Coronary artery (tissue), 2 donors: ENCODE measurements around the gene HOXC6.

Source experiments
- DNase-seq: peaks from one replicate; pipeline ENCODE4 v3.0.0-alpha.2; 2017; ENCODE audit warnings: low spot score
- H3K27ac ChIP-seq, 2 donors: fragments of 200-600 bp; sonication (generic); one replicate each; pipeline ENCODE4 v1.5.1; 2016 to 2019
- H3K4me3 ChIP-seq: fragments of 200-600 bp; sonication (generic); 2 replicates; pipeline ENCODE4 v1.5.1; 2016; ENCODE audit warnings: mild to moderate bottlenecking, moderate library complexity
- TF ChIP-seq, protein P1 (sequence below): fragments of 200-600 bp; sonication (generic); IDR thresholded peaks from one replicate; pipeline ENCODE4 v1.5.1; 2019; ENCODE audit warnings: antibody characterized with exemption

HOXC6 gene

GRCh38 chr12:54000116-54001114, 27.8 kb upstream of the HOXC6 start, which contains the start of gene HOXC9:
Gene HOXC9, plus strand, starts transcription at chr12:54000161. Its CDS starts 28 bp downstream, at chr12:54000189.
- DNase-seq: no peak
- TF ChIP-seq, protein P1, sequence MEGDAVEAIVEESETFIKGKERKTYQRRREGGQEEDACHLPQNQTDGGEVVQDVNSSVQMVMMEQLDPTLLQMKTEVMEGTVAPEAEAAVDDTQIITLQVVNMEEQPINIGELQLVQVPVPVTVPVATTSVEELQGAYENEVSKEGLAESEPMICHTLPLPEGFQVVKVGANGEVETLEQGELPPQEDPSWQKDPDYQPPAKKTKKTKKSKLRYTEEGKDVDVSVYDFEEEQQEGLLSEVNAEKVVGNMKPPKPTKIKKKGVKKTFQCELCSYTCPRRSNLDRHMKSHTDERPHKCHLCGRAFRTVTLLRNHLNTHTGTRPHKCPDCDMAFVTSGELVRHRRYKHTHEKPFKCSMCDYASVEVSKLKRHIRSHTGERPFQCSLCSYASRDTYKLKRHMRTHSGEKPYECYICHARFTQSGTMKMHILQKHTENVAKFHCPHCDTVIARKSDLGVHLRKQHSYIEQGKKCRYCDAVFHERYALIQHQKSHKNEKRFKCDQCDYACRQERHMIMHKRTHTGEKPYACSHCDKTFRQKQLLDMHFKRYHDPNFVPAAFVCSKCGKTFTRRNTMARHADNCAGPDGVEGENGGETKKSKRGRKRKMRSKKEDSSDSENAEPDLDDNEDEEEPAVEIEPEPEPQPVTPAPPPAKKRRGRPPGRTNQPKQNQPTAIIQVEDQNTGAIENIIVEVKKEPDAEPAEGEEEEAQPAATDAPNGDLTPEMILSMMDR: no peak
- no peak within 1 kb of the TSS for H3K27ac ChIP-seq
- H3K4me3 ChIP-seq: peak within 1 kb of the TSS; percentile 63

GRCh38 chr12:54001283-54002187, 26.7 kb upstream of the HOXC6 start:
- TF ChIP-seq, protein P1: no peak
- no peak overlapping the region for H3K27ac ChIP-seq
- DNase-seq: no peak
- H3K4me3 ChIP-seq: no peak overlapping the region

DNA sequence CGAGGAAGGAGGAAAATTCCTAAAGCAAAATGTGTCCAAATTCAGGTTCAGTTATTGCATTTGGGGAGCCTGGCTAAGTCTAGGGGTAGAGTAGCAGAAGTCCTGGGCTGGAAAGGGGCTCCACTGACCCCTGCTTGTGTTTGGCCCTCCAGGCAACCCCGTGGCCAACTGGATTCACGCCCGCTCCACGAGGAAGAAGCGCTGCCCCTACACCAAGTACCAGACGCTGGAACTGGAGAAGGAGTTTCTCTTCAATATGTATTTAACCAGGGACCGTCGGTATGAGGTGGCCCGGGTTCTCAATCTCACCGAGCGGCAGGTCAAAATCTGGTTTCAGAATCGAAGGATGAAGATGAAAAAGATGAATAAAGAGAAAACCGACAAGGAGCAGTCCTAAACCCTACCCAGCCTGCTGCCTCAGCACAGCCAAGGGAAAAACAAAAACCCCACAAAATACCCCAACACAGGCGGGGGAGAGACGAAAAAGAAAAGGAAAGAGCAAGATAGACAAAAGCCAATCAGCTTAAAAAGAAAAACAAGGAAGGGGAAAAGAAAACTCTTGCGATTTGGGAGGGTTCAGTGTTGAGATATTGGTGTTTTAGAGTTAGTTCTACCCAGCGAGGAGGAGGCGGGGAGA, 25.8 kb upstream of the HOXC6 start:
- Histone ChIP-seq H3K4me3 (no peak overlapping the region), H3K27ac (no peak overlapping the region)
- DNase-seq: no peak
- TF ChIP-seq, protein P1: no peak

DNA sequence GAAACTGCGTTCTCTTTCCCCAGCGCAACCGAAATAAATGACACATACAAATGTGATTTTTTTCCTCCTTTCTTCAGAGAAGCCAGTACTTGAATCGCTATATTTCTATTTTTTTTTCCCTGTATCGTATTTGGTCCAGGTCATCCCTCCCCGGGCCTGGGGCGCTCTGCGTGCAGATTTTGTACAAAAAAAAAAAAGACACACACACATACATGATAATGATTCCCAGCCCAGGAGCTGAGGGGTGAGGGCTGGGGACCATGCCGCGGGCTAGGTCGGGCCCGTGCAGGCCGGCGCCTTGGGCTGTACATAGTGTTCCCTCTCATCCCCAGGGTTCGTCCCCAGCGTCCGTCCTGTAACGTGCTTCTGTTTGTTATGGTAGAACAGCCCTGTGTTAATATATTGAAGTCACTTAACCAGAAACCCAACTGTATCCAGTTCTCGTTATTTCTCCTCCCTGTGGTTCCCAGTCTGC, 25.3 kb upstream of the HOXC6 start:
- TF ChIP-seq, protein P1: no peak
- DNase-seq: no peak
- Histone ChIP-seq H3K4me3 (no peak overlapping the region), H3K27ac (no peak overlapping the region)

GRCh38 chr12:54003625-54004024, 24.6 kb upstream of the HOXC6 start:
- Histone ChIP-seq H3K27ac (no peak overlapping the region), H3K4me3 (no peak overlapping the region)
- no peak for DNase-seq
- TF ChIP-seq, protein P1: no peak

GRCh38 chr12:54004063-54004840, 24.0 kb upstream of the HOXC6 start:
- Histone ChIP-seq H3K4me3 (no peak overlapping the region), H3K27ac (no peak overlapping the region)
- DNase-seq: no peak
- TF ChIP-seq, protein P1: no peak
